Tibial nerve (tissue), 4 donors: ENCODE results near the gene PLEKHG4.

ENCODE experiments used
- CTCF ChIP-seq, 5 experiments: fragments of 200-600 bp in 3 of 5; fragments of 450-650 bp in 2 of 5; sonication (generic) in 3 of 5; IDR thresholded peaks; one replicate each; pipeline ENCODE4 v1.5.1; 2016 to 2019; ENCODE audit warnings: antibody characterized with exemption in 5 of 5, mild to moderate bottlenecking in 3 of 5, moderate library complexity in 2 of 5
- EP300 ChIP-seq, 2 donors: sonication (generic); formaldehyde crosslinking; IDR thresholded peaks; one replicate each; pipeline ENCODE4 v1.6.1; 2017; ENCODE audit warnings: antibody characterized with exemption in 2 of 2, mild to moderate bottlenecking in 1 of 2
- POLR2A ChIP-seq, 2 donors: fragments of 450-650 bp; IDR thresholded peaks; one replicate each; pipeline ENCODE4 v1.6.1; 2017; ENCODE audit warnings: antibody characterized with exemption in 2 of 2, mild to moderate bottlenecking in 2 of 2, moderate library complexity in 2 of 2

DNA sequence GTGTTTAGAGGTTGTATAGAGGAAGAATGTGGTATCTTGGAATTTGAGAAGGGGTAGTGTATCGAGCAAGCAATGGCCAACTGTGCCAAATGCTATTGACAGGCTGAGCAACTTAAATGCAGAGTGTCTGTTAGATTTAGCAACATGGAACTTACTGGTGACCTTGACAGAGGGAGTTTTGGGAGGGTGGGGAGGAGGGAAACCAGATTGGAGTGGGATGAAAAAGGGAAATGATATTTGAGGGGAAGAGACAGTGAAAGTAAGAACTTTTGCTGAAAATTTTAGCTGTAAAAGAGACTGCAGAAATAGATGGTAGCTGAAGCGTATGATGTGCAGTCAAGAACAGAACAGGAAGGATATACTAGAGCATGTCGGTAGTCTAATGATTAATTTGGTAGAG lies 48.4 kb downstream of the PLEKHG4 start:
- TF ChIP-seq CTCF (IDR thresholded peaks at IDR 0.05) = no peak
- no peak for TF ChIP-seq POLR2A (IDR thresholded peaks at IDR 0.05)
- no peak for TF ChIP-seq EP300 (IDR thresholded peaks at IDR 0.05)
